K562 (cell line): Measurements from ENCODE around the gene NR2F6. TPM values are rescaled to one million over a fixed set of nuclear protein-coding genes. Genes with fewer than 3 reads are reported as not detected.

Experiments
- ATAC-seq: fragments of 200-7000 bp; cut with Tn5 transposase; 3 replicates; pipeline ENCODE4 v1.9.1; 2020; ENCODE audit warnings: moderate library complexity
- BruUV-seq: library from RNA; stranded (reverse); fragments of 400-500 nt; replicated peaks from 2 replicates; lab custom pipeline; 2021; lab: Mats Ljungman, UMichigan
- CTCF ChIA-PET: fragments of 300-600 bp; formaldehyde crosslinking; extraction: SDS; loops from one replicate; lab custom pipeline; 2021; ENCODE audit warnings: low intra/inter-chr PET ratio; lab: Yijun Ruan, JAX
- POLR2A ChIA-PET: fragments of 300-600, 350-650 bp; sonication (Branson Sonifier 250); formaldehyde crosslinking; extraction: SDS; loops from one replicate; lab custom pipeline; 2021; ENCODE audit warnings: antibody characterized with exemption, inconsistent platforms; lab: Yijun Ruan, JAX
- DNase-seq, 4 experiments: peaks; one replicate each; pipeline versions ENCODE4 v3.0.0 to v3.0.0-alpha.2; 2011 to 2018; ENCODE audit warnings: low spot score in 3 of 4, mixed read lengths in 3 of 4; ENCODE audit errors: extremely low read depth in 1 of 4
- FAIRE-seq: peaks from 2 replicates; lab custom pipeline; 2011; peaks lifted over from hg19 to GRCh38; lab: Jason Lieb, UNC
- H2AFZ ChIP-seq: 2 replicates; pipeline ENCODE4 v1.6.0; 2011; ENCODE audit warnings: low read depth, low read length, control low read depth, inconsistent platforms
- H3K27ac ChIP-seq: fragments of 200-600 bp; 3 replicates; pipeline ENCODE4 v1.8.0; 2011; ENCODE audit warnings: low read depth, mild to moderate bottlenecking, control low read depth, inconsistent platforms, low read length, moderate library complexity, mixed read lengths; ENCODE audit errors: extremely low read depth
- H3K27me3 ChIP-seq, 2 experiments: fragments of 300-600 bp in 1 of 2; 2 replicates in 1 of 2; 3 replicates in 1 of 2; pipeline versions ENCODE4 v1.6.0 to v1.8.0; 2011; ENCODE audit warnings: inconsistent platforms in 2 of 2, low read length in 2 of 2, mild to moderate bottlenecking in 1 of 2, mixed read lengths in 1 of 2, moderate library complexity in 1 of 2; ENCODE audit not compliant: control insufficient read depth in 2 of 2, insufficient read depth in 2 of 2
- H3K36me3 ChIP-seq: fragments of 300-600 bp; 3 replicates; pipeline ENCODE4 v1.8.0; 2011; ENCODE audit warnings: mild to moderate bottlenecking, low read length, inconsistent platforms; ENCODE audit not compliant: control insufficient read depth, insufficient read depth
- H3K4me1 ChIP-seq, 2 experiments: fragments of 200-600 bp in 1 of 2; replicated peaks in 1 of 2; 2 replicates in 1 of 2; 3 replicates in 1 of 2; pipeline versions ENCODE4 v1.5.1 to v1.8.0; 2011; ENCODE audit warnings: inconsistent platforms in 2 of 2, low read length in 2 of 2, mild to moderate bottlenecking in 1 of 2, mixed read lengths in 1 of 2, moderate library complexity in 1 of 2; ENCODE audit not compliant: control insufficient read depth in 2 of 2, insufficient read depth in 2 of 2
- H3K4me2 ChIP-seq: 2 replicates; pipeline ENCODE4 v1.6.1; 2011; ENCODE audit warnings: low read length, control low read depth, inconsistent platforms, mixed read lengths; ENCODE audit not compliant: insufficient read depth
- H3K4me3 ChIP-seq: fragments of 200-600 bp; sonication (generic), shearing (Covaris generic); 2 replicates; pipeline ENCODE4 v1.5.1; 2016; ENCODE audit warnings: control low read depth, inconsistent platforms
- H3K79me2 ChIP-seq: fragments of 200-600 bp; 3 replicates; pipeline ENCODE4 v1.8.0; 2011; ENCODE audit warnings: low read length, inconsistent platforms; ENCODE audit not compliant: control insufficient read depth, insufficient read depth
- H3K9ac ChIP-seq, 2 experiments: 2 replicates each; pipeline versions ENCODE4 v1.6.0 to v1.6.1; 2011; ENCODE audit warnings: low read depth in 2 of 2, low read length in 2 of 2, control low read depth in 1 of 2, inconsistent platforms in 1 of 2, mild to moderate bottlenecking in 1 of 2, mixed read lengths in 1 of 2; ENCODE audit not compliant: insufficient read depth in 1 of 2
- H3K9me1 ChIP-seq: one replicate; pipeline ENCODE4 v1.6.0; 2011; ENCODE audit warnings: inconsistent platforms, mild to moderate bottlenecking, low read length, moderate library complexity; ENCODE audit not compliant: control insufficient read depth, insufficient read depth
- H3K9me3 ChIP-seq: replicated peaks from 2 replicates; pipeline ENCODE4 v1.5.1; 2011; ENCODE audit warnings: low read depth, low read length, inconsistent platforms; ENCODE audit not compliant: control insufficient read depth, insufficient read depth
- H4K20me1 ChIP-seq: replicated peaks from 2 replicates; pipeline ENCODE4 v1.6.1; 2011; ENCODE audit warnings: low read length, inconsistent platforms, mixed read lengths; ENCODE audit not compliant: control insufficient read depth, insufficient read depth
- BCOR ChIP-seq: fragments of 450-650 bp; IDR thresholded peaks from 2 replicates; pipeline ENCODE4 v1.6.1; 2016
- CBFA2T3 ChIP-seq: fragments of 450-650 bp; IDR thresholded peaks from 2 replicates; pipeline ENCODE4 v1.6.1; 2017
- CBX3 ChIP-seq, 2 experiments: IDR thresholded peaks; 1 replicate in 1 of 2; 2 replicates in 1 of 2; pipeline ENCODE4 v1.6.1; 2012; ENCODE audit warnings: inconsistent platforms in 2 of 2, low read length in 2 of 2, borderline replicate concordance in 1 of 2, control low read depth in 1 of 2
- CHD4 ChIP-seq: fragments of 200-600 bp; sonication (generic); IDR thresholded peaks from 3 replicates; pipeline ENCODE4 v1.6.1; 2012; ENCODE audit warnings: low read depth, mild to moderate bottlenecking, mixed read lengths, low read length, inconsistent platforms; ENCODE audit not compliant: insufficient read depth, insufficient replicate concordance, poor library complexity, severe bottlenecking
- DDX20 ChIP-seq: fragments of 450-650 bp; IDR thresholded peaks from 2 replicates; pipeline ENCODE4 v1.6.1; 2016; ENCODE audit warnings: missing genetic modification characterization, low read depth, mild to moderate bottlenecking, missing compliant biosample characterization, moderate library complexity
- ESRRA ChIP-seq: fragments of 450-650 bp; IDR thresholded peaks from 2 replicates; pipeline ENCODE4 v1.6.1; 2014; ENCODE audit warnings: low read depth, mild to moderate bottlenecking, moderate library complexity, borderline replicate concordance
- EWSR1 ChIP-seq: fragments of 450-650 bp; IDR thresholded peaks from 2 replicates; pipeline ENCODE4 v1.6.1; 2018; ENCODE audit warnings: borderline replicate concordance, mild to moderate bottlenecking, low read depth, moderate library complexity; ENCODE audit not compliant: partially characterized antibody
- FOXJ3 ChIP-seq: sonication (generic); formaldehyde crosslinking; IDR thresholded peaks from 2 replicates; pipeline ENCODE4 v1.4.0; 2020; ENCODE audit warnings: mild to moderate bottlenecking, missing genetic modification reagents
- KDM1A ChIP-seq, 2 experiments: fragments of 450-650 bp; IDR thresholded peaks; 2 replicates each; pipeline ENCODE4 v1.6.1; 2016; ENCODE audit warnings: mild to moderate bottlenecking in 2 of 2
- MTA2 ChIP-seq: fragments of 450-650 bp; IDR thresholded peaks from 2 replicates; pipeline ENCODE4 v1.6.1; 2016; ENCODE audit warnings: low read depth
- NCOR1 ChIP-seq: fragments of 450-650 bp; IDR thresholded peaks from 2 replicates; pipeline ENCODE4 v1.6.1; 2016; ENCODE audit warnings: mild to moderate bottlenecking, moderate library complexity
- NR2C1 ChIP-seq, 2 experiments: fragments of 450-650 bp; IDR thresholded peaks; 2 replicates each; pipeline ENCODE4 v1.6.1; 2017; ENCODE audit warnings: mild to moderate bottlenecking in 2 of 2, antibody characterized with exemption in 1 of 2, inconsistent platforms in 1 of 2, missing compliant biosample characterization in 1 of 2, missing genetic modification characterization in 1 of 2
- PHF20 ChIP-seq: fragments of 450-650 bp; IDR thresholded peaks from 2 replicates; pipeline ENCODE4 v1.6.1; 2018; ENCODE audit not compliant: partially characterized antibody
- PTBP1 ChIP-seq: fragments of 200-400 bp; formaldehyde crosslinking; IDR thresholded peaks from 2 replicates; pipeline ENCODE4 v1.6.1; 2017; ENCODE audit warnings: low read depth, low read length
- SMAD3 ChIP-seq: fragments of 450-650 bp; formaldehyde crosslinking; conservative IDR thresholded peaks from 2 replicates; pipeline ENCODE4 v1.4.0; 2020; ENCODE audit warnings: mild to moderate bottlenecking
- SMAD4 ChIP-seq: fragments of 250-450 bp; sonication (Bioruptor Pico); conservative IDR thresholded peaks from 2 replicates; pipeline ENCODE4 v1.8.0; 2021; ENCODE audit warnings: inconsistent platforms, mild to moderate bottlenecking, moderate library complexity
- SMARCA5 ChIP-seq: fragments of 450-650 bp; IDR thresholded peaks from 2 replicates; pipeline ENCODE4 v1.6.1; 2016
- SPI1 ChIP-seq: IDR thresholded peaks from 2 replicates; pipeline ENCODE4 v1.6.1; 2011; ENCODE audit warnings: low read depth, low read length, control low read depth, borderline replicate concordance
- SRSF3 ChIP-seq: fragments of 200-400 bp; formaldehyde crosslinking; IDR thresholded peaks from 2 replicates; pipeline ENCODE4 v1.6.1; 2016; ENCODE audit warnings: mild to moderate bottlenecking, low read length, moderate library complexity; ENCODE audit not compliant: insufficient read depth
- ZC3H4 ChIP-seq: sonication (generic); formaldehyde crosslinking; IDR thresholded peaks from 2 replicates; pipeline ENCODE4 v1.9.0; 2021; ENCODE audit warnings: missing genetic modification reagents, borderline replicate concordance
- ZFP36 ChIP-seq: fragments of 150-350 bp; IDR thresholded peaks from 2 replicates; pipeline ENCODE4 v1.6.1; 2018; ENCODE audit warnings: low read length, low read depth; ENCODE audit not compliant: partially characterized antibody
- ZNF3 ChIP-seq: fragments of 250-450 bp; sonication (Bioruptor Pico); IDR thresholded peaks from 2 replicates; pipeline ENCODE4 v1.5.0; 2021; ENCODE audit warnings: mild to moderate bottlenecking, moderate library complexity
- ZNF384 ChIP-seq: IDR thresholded peaks from 2 replicates; pipeline ENCODE4 v1.6.1; 2012; ENCODE audit warnings: low read depth, low read length, improper control_type of control experiment
- ZNF395 ChIP-seq: fragments of 200-800 bp; sonication (Bioruptor generic); IDR thresholded peaks from 2 replicates; pipeline ENCODE4 v1.6.1; 2017; ENCODE audit warnings: missing genetic modification characterization, missing compliant biosample characterization
- ZNF507 ChIP-seq: conservative IDR thresholded peaks from 2 replicates; pipeline ENCODE4 v1.6.1; 2017; ENCODE audit warnings: missing genetic modification characterization, missing compliant biosample characterization
- WGBS: fragments of 100-300 bp; shearing (Covaris generic); methylation state at CpG from one replicate; pipeline ENCODE4 v1.1.6; 2016; ENCODE audit warnings: low coverage, mixed read lengths; ENCODE audit not compliant: insufficient coverage; ENCODE audit errors: missing lambda C conversion rate; 5-methylcytosine and 5-hydroxymethylcytosine counted together
- in situ Hi-C: fragments of 300-500 bp; cut with MboI; formaldehyde crosslinking; loops from 4 replicates; pipeline ENCODE4 v1.15.0; 2018; ENCODE audit warnings: inconsistent platforms, mixed read lengths
- intact Hi-C: fragments of 100-400 bp; cut with micrococcal nuclease; formaldehyde crosslinking; loops from 2 replicates; pipeline ENCODE4 v1.14.2; 2022
- polyA plus RNA-seq, 8 experiments: library from polyadenylated mRNA; depleted of rRNA in 4 of 8; stranded (reverse) in 5 of 8; unstranded in 3 of 8; fragments of >200 nt; fragmentation: Nextera tagmentation in 2 of 8; fragmentation: Illumina TruSeq in 1 of 8; extraction: Ambion mirVana in 2 of 8; extraction: Trizol in 1 of 8; gene quantifications; 2 replicates each; pipeline versions ENCODE4 v1.2.1 to v1.2.3, GENCODE V29; 2011 to 2014; ENCODE audit warnings: inconsistent platforms in 1 of 8, missing spikeins in 1 of 8
- total RNA-seq, 7 experiments: library from RNA; depleted of rRNA in 6 of 7; stranded (reverse); fragments of >200 nt in 6 of 7; fragmentation: Illumina TruSeq in 2 of 7; extraction: Trizol in 2 of 7; gene quantifications; 2 replicates each; pipeline versions ENCODE4 v1.2.1 to v1.2.3, GENCODE V29; 2011 to 2021; ENCODE audit warnings: low replicate concordance in 1 of 7

The NR2F6 gene
- total and polyA plus RNA-seq, 9 of the 15 experiments (the other 6 are each of a cell fraction or from before 2014, with no cell fraction given): 0.76 to 97.5 (median 18.8) TPM

- in situ Hi-C loops: no loop called here
- CTCF ChIA-PET: no interaction called here
- TF ChIP-seq ZNF395 (CRISPR knock-in tag) (no peak), ZNF384 (peak; percentile 42; the same call in 1 of the 2 replicates), ZC3H4 (no peak), KDM1A (IDR thresholded peaks at IDR 0.05) (peak; percentile 62 to 78; a peak in 3 of 4 replicates), MTA2 (no peak), ESRRA (peak; percentile 28; the same call in 1 of the 2 replicates), PHF20 (no peak), SPI1 (peak; percentile 42; the same call in 1 of the 2 replicates), FOXJ3 (no peak), NCOR1 (0 out of 2 replicates have a peak, but pooled peaks have one; percentile 16), SMAD4 (CRISPR knock-in tag) (no peak), ZNF507 (tag) (no peak), SRSF3 (no peak), ZFP36 (peak; percentile 98), ZNF3 (CRISPR knock-in tag) (no peak), NR2C1 (IDR thresholded peaks at IDR 0.05) (no peak), NR2C1 (tag; IDR thresholded peaks at IDR 0.05) (no peak), CBFA2T3 (peak; percentile 48), SMARCA5 (peak; percentile 92), BCOR (peak; percentile 96), SMAD3 (no peak), CHD4 (peak; percentile 68), DDX20 (tag) (no peak), EWSR1 (no peak), CBX3 (IDR thresholded peaks at IDR 0.05; ENCODE audit: borderline replicate concordance in 1 of 2, low read length in 2 of 2) (0 out of 3 replicates have a peak, but pooled peaks of 1 of the 2 experiments have one; percentile 27), PTBP1 (peak; percentile 76; the same call in 1 of the 2 replicates)
Measured at GRCh38 chr19:17254636-17255035, 8.9 kb upstream of the NR2F6 start.

More at GRCh38 chr19:17254636-17255035, 8.9 kb upstream of the NR2F6 start:
- Histone ChIP-seq H3K36me3 (no peaks in the 10 kb centered on the region), H3K27me3 (no peaks in the 10 kb centered on the region), H3K4me1 (peaks cover 2 to 17% of the 10 kb centered on the region in 2 experiments; a peak in 4 of 5 replicates), H3K4me3 (no peak overlapping the region), H3K4me2 (no peak overlapping the region), H3K9me1 (no peaks in the 10 kb centered on the region), H3K27ac (no peak overlapping the region), H3K9me3 (no peaks in the 10 kb centered on the region), H4K20me1 (no peaks in the 10 kb centered on the region), H3K79me2 (no peaks in the 10 kb centered on the region), H2AFZ (no peak overlapping the region), H3K9ac (no peak overlapping the region)
- ATAC-seq: peak; percentile 20; the same call in 2 of the 3 replicates
- POLR2A ChIA-PET: interaction anchor here (0.7 to 2.0 kb wide), 3 partner anchors 10 to 54 kb away, joined by 3 to 9 read pairs (median 4); partner anchors contain the start of genes BABAM1 and DDA1
- peak; percentile 57 for FAIRE-seq
- no TSS peak for BruUV-seq
- intact Hi-C loops: no loop called here
- DNase-seq: no peak
- WGBS: 14% methylated on average over 10 of the region's 10 CpGs
